Activated CD8-positive, alpha-beta T cell treated with anti-CD3 and anti-CD28 coated beads for 36 hours (primary cell): ENCODE data around the gene FNTB. TPM values are rescaled to one million over a fixed set of nuclear protein-coding genes. Genes with fewer than 3 reads are reported as not detected.

Experiments used
- ATAC-seq: fragments of 200-7000 bp; cut with Tn5 transposase; one replicate; pipeline ENCODE4 v1.10.0; 2021; ENCODE audit warnings: mild to moderate bottlenecking, moderate library complexity
- CTCF ChIA-PET: fragments of 350-600 bp; sonication (Branson Sonifier 250); formaldehyde crosslinking; loops from one replicate; lab custom pipeline; 2021; ENCODE audit warnings: antibody characterized with exemption; lab: Charles Lee
- POLR2A ChIA-PET: fragments of 350-600 bp; sonication (Branson Sonifier 250); formaldehyde crosslinking; loops from one replicate; lab custom pipeline; 2021; ENCODE audit warnings: antibody characterized with exemption; lab: Charles Lee
- DNase-seq: peaks from one replicate; pipeline ENCODE4 v3.0.0-alpha.2; 2020
- H3K27ac Mint-ChIP-seq: one replicate; pipeline ENCODE4 v1.8.0; 2021; ENCODE audit warnings: mild to moderate bottlenecking, mixed read lengths
- H3K27me3 Mint-ChIP-seq: one replicate; pipeline ENCODE4 v1.8.0; 2021; ENCODE audit warnings: mixed read lengths
- H3K36me3 Mint-ChIP-seq: one replicate; pipeline ENCODE4 v1.8.0; 2021; ENCODE audit warnings: low read depth, mixed read lengths
- H3K4me1 Mint-ChIP-seq: one replicate; pipeline ENCODE4 v1.8.0; 2021; ENCODE audit warnings: low read depth, mixed read lengths
- H3K4me3 Mint-ChIP-seq: one replicate; pipeline ENCODE4 v1.8.0; 2021; ENCODE audit warnings: mild to moderate bottlenecking, moderate library complexity, mixed read lengths
- H3K9me3 Mint-ChIP-seq: one replicate; pipeline ENCODE4 v1.8.0; 2021; ENCODE audit warnings: mixed read lengths
- CTCF ChIP-seq: fragments of 200-600 bp; IDR thresholded peaks from one replicate; pipeline ENCODE4 v1.8.0; 2022; ENCODE audit warnings: antibody characterized with exemption, mild to moderate bottlenecking
- intact Hi-C: fragments of 100-400 bp; cut with micrococcal nuclease; formaldehyde crosslinking; loops from one replicate; pipeline ENCODE4 v1.10.0; 2022
- total RNA-seq, 2 experiments: library from RNA; stranded (reverse); gene quantifications; one replicate each; pipeline ENCODE4 v1.2.3, GENCODE V29; 2021

Gene FNTB
- total RNA-seq, 2 experiments from 2014 or later, result 18.8 to 23.5 TPM

DNA sequence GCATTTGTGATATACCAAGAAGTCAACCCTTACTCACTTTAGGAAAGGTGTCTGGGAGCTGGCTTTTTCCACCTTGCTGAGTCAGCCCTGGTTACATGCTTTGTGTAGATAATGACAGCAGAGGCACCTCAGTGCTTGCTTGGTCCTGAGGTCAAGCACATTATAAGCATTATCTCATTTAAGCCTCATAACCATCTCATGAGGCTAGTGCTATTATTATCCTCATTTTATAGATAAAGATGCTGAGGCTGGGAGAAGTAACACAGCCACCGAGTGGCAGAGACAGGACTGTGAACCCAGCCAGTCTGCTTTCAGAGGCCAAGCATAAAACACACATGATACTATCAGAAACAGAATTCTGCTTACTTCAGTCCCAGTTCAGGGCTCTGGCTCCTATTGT lies 86.2 kb downstream of the FNTB start:
- ATAC-seq (no peak), DNase-seq (no peak)
- Mint-ChIP-seq H3K27me3 (no peaks in the 10 kb centered on the region), H3K4me1 (peaks cover 3% of the 10 kb centered on the region), H3K4me3 (no peak overlapping the region), H3K36me3 (peaks cover 36% of the 10 kb centered on the region), H3K9me3 (no peaks in the 10 kb centered on the region), H3K27ac (peak overlapping the region; percentile 52)
- POLR2A ChIA-PET, result interaction anchor here (1.9 kb wide), 1 partner anchor 12 kb away, joined by 5 read pairs; no protein-coding TSS in a partner anchor
- intact Hi-C loops, result no loop called here
- TF ChIP-seq CTCF, result no peak
- CTCF ChIA-PET, result no interaction called here

GRCh38 chr14:65073605-65074201 lies 87.0 kb downstream of the FNTB start:
- TF ChIP-seq CTCF, result no peak
- no peak for ATAC-seq
- DNase-seq, result no peak
- no peaks in the 10 kb centered on the region for H3K27me3 Mint-ChIP-seq
- intact Hi-C loops, result no loop called here
- POLR2A ChIA-PET, result interaction anchor here (0.6 to 1.9 kb wide), 4 partner anchors 9 to 279 kb away, joined by 3 to 5 read pairs (median 4); no protein-coding TSS in a partner anchor
- peaks cover 32% of the 10 kb centered on the region for H3K36me3 Mint-ChIP-seq
- H3K4me1 Mint-ChIP-seq, result peaks cover 3% of the 10 kb centered on the region
- H3K9me3 Mint-ChIP-seq, result no peaks in the 10 kb centered on the region
- CTCF ChIA-PET, result no interaction called here
- no peak overlapping the region for H3K27ac Mint-ChIP-seq
- no peak overlapping the region for H3K4me3 Mint-ChIP-seq

- ChIA-PET POLR2A (no interaction called here), CTCF (no interaction called here)
- no peak for TF ChIP-seq CTCF
- Mint-ChIP-seq H3K4me3 (no peak overlapping the region), H3K27ac (peak overlapping the region; percentile 32), H3K27me3 (no peaks in the 10 kb centered on the region), H3K36me3 (peaks cover 36% of the 10 kb centered on the region), H3K9me3 (no peaks in the 10 kb centered on the region), H3K4me1 (peaks cover 9% of the 10 kb centered on the region)
- no peak for DNase-seq
- peak; percentile 42 for ATAC-seq
- intact Hi-C loops, result no loop called here
Measured at GRCh38 chr14:65074449-65075150, 87.9 kb downstream of the FNTB start.

GRCh38 chr14:65075628-65076325 lies 89.1 kb downstream of the FNTB start:
- Mint-ChIP-seq H3K4me1 (peaks cover 21% of the 10 kb centered on the region), H3K4me3 (no peak overlapping the region), H3K27me3 (no peaks in the 10 kb centered on the region), H3K9me3 (no peaks in the 10 kb centered on the region), H3K27ac (no peak overlapping the region), H3K36me3 (peaks cover 44% of the 10 kb centered on the region)
- DNase-seq (no peak), ATAC-seq (no peak)
- ChIA-PET POLR2A (no interaction called here), CTCF (interaction anchor here (0.9 kb wide), 1 partner anchor 13 kb away, joined by 3 read pairs; no protein-coding TSS in a partner anchor)
- no peak for TF ChIP-seq CTCF
- intact Hi-C loops, result no loop called here

- ChIA-PET POLR2A (interaction anchor here (0.6 to 1.4 kb wide), 3 partner anchors 18 to 141 kb away, joined by 3 to 4 read pairs (median 3); no protein-coding TSS in a partner anchor), CTCF (no interaction called here)
- DNase-seq, result no peak
- H3K4me1 Mint-ChIP-seq, result peaks cover 37% of the 10 kb centered on the region
- no peaks in the 10 kb centered on the region for H3K9me3 Mint-ChIP-seq
- ATAC-seq, result no peak
- peaks cover 57% of the 10 kb centered on the region for H3K36me3 Mint-ChIP-seq
- intact Hi-C loops, result no loop called here
- H3K27ac Mint-ChIP-seq, result no peak overlapping the region
- H3K27me3 Mint-ChIP-seq, result no peaks in the 10 kb centered on the region
- no peak overlapping the region for H3K4me3 Mint-ChIP-seq
- TF ChIP-seq CTCF, result no peak
Measured at GRCh38 chr14:65077318-65077717, 90.6 kb downstream of the FNTB start.
